NCI-H1048 (cell line): ENCODE results near the gene ACSM2A.
"Not testable (repeated sequence)": the region's sequence is repeated elsewhere in the genome, so short reads cannot be mapped to it uniquely, and the experiment has no call there.

ENCODE experiments used
- DNase-seq: peaks from one replicate; lab custom pipeline; 2025; lab: John Stamatoyannopoulos, UW

The ACSM2A gene

DNA sequence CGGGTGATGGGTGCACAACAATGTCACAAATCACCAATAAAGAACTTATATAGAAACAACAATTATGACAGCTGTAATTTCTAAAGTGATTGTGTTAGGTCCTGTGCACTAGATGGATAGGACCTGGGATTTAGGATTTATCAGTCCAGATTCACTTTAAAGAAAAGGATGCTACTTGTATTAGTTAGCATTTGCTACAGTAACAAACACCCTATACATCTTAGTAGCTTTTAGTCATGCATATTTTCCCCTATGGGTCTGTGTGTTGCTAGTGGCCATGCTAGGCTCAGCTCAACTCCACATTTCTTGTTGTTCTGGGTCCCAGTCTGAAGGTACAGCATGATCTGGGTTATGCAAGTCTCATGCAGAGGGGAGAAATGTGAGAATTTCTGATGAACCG is 7.9 kb downstream of the ACSM2A start:
- not testable (repeated sequence) for DNase-seq

DNA sequence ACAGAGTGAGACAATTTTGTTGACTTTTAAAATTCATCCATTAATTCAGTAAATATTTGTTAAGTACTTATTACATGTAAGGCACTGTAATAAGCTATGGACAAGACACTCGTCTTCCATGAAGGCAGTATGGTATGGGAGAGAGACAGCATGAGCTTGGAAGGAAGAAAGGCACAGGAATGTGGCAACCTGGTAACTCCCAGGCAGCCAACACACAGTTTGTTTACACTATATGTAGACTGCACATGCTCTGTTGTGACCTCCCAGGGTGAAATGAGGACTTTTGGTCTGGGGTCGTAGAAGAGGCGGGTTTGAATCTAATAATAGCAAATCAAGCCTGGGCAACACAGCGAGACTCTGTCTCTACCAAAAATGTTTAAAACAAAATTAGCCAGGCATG is 9.0 kb downstream of the ACSM2A start:
- DNase-seq = not testable (repeated sequence)

DNA sequence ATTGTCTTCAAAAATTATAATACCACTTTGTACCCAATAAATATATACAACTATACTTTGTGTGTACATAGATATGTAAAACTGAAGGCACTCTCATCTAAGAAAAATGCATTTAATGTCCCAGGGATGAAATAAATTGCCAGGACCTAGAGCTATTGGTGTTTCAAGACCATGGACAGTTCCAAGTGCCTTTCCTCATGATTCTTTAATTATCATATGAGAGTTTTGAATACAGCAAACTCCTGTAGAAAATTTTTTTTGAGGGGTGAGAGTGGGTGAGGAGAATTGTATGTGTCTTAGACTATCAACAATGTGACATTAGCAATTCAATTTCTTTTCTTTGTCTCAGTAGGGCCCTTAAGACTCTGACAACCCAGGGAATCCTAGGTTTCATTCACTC is 17.6 kb downstream of the ACSM2A start:
- DNase-seq = not testable (repeated sequence)

DNA sequence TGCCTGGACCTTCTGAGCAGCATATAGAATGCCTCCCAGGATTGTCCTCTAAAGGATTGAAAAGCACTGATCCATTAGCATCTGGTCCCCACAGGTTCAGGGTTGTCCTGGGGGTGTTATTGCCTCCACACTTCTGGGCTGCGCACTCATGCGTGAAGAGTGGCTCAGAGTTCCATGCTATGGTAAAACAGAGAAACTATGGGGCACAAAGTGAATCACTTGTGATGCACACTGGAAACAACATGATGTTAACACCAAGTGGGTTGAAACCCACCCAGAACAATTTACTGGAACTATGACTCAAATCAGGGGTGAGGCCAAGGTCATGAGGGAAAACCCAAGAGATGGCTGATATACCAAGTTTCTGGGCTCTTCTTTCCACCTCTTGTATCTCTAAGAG is 18.6 kb downstream of the ACSM2A start:
- not testable (repeated sequence) for DNase-seq

DNA sequence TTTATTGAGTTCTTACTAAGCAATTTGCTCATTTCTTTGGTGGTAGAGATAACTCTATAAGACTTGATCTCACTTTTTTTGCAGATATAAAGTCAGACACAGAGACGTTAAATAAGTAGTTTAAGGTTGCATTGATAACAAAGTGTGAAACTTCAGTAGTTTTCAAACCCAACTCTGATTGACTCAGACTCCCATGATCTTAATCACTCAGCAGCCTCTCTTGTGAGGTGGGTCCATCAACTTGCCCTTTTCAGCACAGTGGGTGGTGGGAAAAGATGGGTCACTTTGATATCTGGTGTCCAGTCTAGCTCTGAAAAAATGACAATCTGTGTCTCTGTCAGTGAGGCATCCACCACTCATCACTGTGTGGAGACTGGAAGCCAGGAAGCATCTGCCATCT is 19.4 kb downstream of the ACSM2A start:
- not testable (repeated sequence) for DNase-seq

DNA sequence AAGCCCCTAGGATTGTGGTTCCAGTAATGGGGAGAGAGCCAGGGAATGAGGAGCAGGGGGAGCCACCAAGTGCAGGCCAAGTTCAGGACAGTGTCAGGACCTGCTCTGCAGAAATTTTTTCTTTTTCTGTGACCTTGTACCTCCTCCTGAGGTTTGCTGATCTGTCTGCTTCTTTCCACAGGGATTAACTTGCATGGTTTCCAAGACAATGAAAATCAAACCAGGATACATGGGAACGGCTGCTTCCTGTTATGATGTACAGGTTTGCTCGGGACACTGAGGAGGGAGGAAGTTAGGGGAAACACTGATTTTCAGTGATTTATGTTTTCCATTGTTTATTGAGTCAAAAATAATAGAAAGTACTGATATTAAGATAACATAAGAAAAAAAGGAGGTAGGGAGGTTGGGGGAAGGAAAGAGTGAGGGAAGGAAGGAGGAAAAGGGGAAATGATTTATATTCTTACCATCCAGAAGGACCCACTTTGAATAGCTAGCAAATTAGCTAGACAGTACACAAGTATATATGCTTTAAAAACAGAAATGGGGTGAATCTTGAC is 25.9 kb downstream of the ACSM2A start:
- not testable (repeated sequence) for DNase-seq

DNA sequence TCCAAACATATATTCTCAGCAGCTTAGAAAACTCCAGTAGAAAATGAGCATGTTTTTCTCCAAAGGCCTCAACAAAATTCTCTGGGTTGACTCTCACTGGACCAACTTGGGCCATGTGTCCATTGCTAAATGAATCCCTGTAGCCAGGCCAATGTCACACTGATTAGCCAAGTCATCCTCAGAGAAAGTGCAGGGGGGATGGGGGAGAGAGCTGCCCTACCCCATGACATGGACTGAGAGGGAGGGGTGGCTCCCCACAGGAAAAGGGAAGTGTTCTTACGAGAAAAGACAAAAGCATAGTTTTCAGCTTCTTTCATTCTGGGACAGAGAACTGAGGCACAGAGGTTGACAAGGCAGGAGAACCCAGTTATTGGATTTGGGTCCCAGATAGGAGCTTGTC is 32.7 kb downstream of the ACSM2A start:
- DNase-seq = not testable (repeated sequence)

DNA sequence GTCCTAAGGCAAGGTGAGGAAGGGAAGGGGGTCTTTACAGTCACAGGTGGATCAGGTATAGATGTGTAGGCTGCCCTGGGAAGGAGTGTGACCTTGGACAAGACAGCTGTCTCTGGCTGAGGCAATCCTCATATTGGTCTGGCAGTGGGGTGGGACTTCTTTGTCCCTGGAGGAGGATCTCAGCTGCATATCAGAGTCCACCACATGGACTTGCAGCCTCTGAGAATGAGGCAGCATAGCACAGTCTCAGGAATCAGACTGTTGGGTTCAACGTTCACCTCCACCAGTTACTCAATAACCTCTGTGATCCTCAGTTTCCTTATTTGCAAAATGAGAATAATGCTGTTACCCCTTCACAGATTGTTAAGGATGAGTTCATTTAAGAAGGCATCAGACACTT is 33.4 kb downstream of the ACSM2A start:
- DNase-seq = no peak

DNA sequence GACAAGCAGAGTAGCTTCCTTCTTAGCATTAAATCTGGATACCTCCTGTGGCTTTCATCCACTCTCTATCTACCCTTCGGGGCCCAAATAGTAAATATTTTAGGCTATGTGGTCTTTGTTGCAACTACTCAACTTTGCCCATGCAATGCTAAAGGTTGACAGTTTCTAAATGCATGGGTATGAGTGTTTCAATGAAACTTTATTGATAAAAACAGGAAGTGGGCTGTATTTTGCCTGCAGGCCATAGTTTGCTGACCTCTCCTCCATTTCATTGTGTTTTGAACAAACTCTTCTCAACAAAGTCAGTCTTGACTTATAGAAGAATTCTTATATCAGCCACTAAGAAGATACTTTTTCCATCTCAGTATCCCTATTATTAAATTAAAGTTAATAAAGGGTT is 34.1 kb downstream of the ACSM2A start:
- DNase-seq = no peak

DNA sequence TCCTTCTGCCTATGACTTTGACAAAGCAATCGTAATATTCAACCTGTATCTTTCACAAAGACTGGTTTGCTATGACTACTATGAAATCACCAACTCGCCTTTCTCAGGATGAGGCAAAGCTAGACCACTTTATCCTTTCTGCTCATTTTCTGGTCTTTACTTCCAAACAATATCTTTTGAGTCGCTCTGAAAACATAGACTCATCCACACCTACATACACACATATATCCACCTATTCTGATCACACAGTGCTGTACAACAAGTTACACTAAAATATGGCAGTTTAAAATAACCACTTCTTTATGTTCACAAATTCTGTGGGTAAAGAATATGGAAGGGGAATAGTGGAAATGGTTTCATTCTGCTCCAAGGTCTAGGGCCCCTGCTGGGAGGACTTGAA is 39.7 kb downstream of the ACSM2A start:
- DNase-seq = not testable (repeated sequence)

DNA sequence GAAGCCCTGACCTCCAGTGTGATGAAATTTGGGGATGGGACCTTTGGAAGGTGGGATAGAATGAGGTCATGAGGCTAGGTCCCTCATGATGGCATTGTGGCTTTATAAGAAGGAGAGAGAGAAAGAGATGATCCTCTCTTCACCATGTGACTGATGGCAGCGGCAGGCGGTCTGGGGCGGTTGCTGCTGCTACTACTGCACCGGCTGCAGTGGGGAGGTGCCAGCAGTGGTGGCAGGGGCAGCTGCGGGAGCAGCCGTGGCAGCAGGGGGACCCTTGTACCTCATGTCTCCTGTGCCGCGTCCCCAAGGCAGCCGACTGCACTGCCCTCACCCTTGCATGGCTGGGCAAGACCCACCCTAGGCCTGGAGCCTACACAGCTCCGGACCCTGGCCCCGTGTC is 40.1 kb downstream of the ACSM2A start:
- DNase-seq = not testable (repeated sequence)

DNA sequence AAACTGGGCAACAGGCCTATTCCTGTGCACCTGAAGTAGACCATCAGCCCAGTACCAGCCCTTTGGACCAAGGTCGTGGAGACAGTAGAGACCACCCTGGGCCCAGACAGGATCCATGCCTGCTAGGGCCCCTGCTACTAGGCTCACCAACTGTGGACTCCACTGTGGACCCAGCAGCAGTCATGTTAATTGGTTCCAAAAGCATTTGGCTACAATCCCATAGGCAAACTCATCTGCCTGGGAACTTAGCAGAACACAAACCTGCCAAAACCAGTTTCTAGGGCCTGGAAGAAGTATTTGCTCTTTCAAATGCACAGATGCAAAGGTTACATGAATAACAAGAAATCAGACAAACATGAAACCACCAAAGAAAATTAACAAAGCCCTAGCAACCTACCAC is 53.1 kb downstream of the ACSM2A start:
- no peak for DNase-seq

DNA sequence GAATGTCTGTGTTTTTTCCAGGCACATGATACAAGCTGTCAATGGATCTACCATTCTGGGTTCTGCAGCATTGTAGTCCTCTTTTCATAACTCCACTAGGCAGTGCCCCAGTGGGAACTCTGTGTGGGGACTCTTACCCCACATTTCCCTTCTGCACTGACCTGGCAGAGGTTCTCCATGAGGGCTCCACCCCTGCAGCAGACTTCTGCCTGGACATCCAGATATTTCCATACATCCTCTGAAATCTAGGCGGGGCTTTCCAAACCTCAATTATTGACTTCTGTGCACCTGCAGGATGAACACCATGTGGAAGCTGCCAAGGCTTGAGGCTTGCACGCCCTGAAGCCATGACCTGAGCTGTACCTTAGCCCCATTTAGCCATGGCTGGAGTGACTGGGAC is 56.0 kb downstream of the ACSM2A start:
- DNase-seq = no peak

DNA sequence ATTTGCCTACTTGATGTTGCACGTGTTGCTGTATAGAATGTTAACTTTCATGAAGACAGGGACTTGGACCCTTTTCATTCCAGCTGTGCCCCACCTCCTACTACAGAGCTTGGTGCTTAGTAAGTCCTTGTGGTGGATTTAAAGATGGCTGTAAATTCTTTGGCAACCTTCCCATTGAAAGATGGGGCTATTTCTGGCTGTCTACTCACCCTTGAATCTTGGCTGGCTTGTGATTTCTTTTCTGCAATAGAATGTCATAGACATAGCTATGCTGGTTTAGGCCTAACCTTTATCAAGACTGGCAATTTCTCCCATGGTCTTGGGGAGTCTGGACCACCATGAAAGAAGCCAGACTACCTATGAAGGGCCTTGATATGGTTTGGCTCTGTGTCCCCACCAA is 59.0 kb downstream of the ACSM2A start:
- DNase-seq = no peak

DNA sequence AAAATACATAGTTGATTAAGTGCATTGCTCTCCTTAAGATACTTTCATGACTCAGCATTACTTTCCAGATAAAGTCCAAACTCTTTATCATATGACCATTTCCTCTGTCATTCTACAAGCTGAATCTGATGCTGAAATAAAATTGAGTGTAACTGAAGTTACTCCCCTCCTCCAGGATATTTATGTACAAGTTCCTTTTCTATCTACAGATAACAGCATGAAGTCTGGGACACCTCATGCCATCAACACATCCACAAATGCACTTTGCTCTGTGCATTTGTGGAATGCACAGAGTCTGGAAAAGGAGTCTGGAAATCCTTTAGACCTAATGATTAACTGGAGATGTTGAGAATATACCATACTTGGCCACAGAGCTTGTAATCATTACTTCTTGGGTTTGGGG is 64.4 kb downstream of the ACSM2A start:
- no peak for DNase-seq

DNA sequence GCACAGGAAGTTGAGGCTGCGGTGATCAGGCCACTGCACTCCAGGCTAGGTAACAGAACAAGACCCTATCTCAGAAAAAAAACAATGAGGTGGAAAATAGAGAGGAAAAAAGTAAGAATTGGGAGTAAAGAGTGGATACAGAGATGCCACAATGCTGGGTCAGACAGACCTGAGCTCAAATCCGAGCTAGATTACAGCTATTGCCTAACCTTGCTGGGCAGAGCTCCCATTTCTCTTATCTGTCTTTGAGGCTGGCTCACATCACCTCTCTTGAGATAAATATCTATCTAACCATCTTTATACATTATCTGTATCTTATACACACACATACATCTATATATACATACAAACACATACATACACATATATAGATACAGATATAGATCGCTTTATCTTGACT is 65.8 kb downstream of the ACSM2A start:
- no peak for DNase-seq

DNA sequence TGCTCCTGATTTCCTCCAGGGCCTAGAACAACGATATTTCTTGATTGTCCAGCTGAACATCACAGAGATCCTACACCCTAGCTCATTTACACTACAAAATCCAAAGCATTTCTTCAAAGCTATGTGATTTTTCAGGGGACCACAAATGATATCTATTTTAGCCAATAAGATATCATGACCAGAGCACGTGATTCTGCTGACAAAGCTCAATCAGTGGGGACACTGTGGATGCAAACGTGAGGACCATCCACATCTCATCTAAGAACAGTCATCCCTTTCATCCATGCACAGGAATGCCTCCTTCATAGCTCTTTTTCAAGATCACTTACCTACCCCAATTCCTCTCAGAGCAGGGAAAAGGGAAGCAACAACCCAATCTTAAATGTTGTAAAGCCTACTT is 67.9 kb downstream of the ACSM2A start:
- DNase-seq = no peak

DNA sequence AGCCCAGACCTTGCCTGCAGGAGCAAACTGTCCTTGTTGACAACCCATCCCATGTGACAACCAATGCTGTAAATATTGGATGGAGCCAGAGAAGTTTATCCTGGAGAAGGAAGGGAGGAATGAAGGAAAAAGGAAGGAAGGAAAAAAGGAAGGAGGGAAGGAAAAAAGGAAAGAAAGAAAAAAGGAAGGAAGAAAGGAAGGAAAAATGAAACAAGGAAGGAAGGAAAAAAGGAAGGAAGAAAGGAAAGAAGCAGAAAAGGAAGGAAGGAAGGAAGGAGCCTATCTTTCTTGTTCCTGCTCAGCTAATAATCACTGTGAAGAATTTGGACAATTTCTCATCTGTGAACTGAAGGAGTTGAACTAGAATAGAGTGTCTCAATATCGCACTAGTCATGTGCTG is 68.8 kb downstream of the ACSM2A start:
- no peak for DNase-seq

DNA sequence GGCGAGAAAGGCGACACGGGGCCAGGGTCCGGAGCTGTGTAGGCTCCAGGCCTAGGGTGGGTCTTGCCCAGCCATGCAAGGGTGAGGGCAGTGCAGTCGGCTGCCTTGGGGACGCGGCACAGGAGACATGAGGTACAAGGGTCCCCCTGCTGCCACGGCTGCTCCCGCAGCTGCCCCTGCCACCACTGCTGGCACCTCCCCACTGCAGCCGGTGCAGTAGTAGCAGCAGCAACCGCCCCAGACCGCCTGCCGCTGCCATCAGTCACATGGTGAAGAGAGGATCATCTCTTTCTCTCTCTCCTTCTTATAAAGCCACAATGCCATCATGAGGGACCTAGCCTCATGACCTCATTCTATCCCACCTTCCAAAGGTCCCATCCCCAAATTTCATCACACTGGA is 80.5 kb downstream of the ACSM2A start:
- not testable (repeated sequence) for DNase-seq

DNA sequence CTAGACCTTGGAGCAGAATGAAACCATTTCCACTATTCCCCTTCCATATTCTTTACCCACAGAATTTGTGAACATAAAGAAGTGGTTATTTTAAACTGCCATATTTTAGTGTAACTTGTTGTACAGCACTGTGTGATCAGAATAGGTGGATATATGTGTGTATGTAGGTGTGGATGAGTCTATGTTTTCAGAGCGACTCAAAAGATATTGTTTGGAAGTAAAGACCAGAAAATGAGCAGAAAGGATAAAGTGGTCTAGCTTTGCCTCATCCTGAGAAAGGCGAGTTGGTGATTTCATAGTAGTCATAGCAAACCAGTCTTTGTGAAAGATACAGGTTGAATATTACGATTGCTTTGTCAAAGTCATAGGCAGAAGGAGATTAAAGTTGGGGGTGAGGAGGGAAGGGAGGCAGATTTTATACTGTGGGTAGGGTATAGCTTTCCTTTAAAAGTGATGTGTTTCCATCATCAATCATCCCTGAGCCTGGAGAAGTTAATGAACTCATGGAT is 81.0 kb downstream of the ACSM2A start:
- not testable (repeated sequence) for DNase-seq

DNA sequence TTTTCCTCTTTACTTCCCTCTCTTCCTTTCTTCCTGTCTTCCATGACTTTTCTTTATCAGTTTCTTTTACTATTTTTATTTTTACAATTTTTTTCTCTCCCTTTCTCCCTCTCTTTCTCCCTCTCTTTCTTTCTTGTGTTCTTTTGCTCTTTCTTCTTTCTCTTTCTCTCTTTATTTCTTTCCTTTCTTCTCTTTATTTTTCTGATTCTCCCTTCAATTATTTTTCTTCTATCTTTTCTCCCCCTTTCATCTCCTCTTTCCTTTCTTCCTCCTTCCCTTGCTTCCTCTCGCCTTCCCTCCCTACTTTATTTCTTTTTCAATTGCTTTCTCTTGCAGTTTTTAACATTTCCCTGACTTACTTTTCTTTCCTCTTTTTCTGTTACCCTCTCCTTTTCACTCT is 85.3 kb downstream of the ACSM2A start:
- DNase-seq = not testable (repeated sequence)
